Natural killer cell (primary cell): ENCODE results near the gene NRM. TPM values are rescaled to one million over a fixed set of nuclear protein-coding genes. Genes with fewer than 3 reads are reported as not detected.

ENCODE experiments used
- ATAC-seq, 3 donors: fragments of 150-1000 bp in 2 of 3; fragments of 200-7000 bp in 1 of 3; cut with Tn5 transposase; 1 replicate in 1 of 3; 2 replicates in 2 of 3; pipeline ENCODE4 v1.10.0; 2021; ENCODE audit warnings: mild to moderate bottlenecking in 2 of 3, moderate library complexity in 2 of 3
- DNase-seq, 2 donors: peaks; one replicate each; pipeline versions ENCODE4 v3.0.0 to v3.0.0-alpha.2; 2013 to 2021; ENCODE audit warnings: mixed read lengths in 1 of 2
- H3K27ac ChIP-seq: one replicate; pipeline ENCODE4 v1.5.1; 2013; ENCODE audit warnings: mild to moderate bottlenecking, low read length
- H3K27me3 ChIP-seq: one replicate; pipeline ENCODE4 v1.6.1; 2013; ENCODE audit warnings: low read length; ENCODE audit not compliant: control insufficient read depth, insufficient read depth
- H3K36me3 ChIP-seq: one replicate; pipeline ENCODE4 v1.6.1; 2013; ENCODE audit warnings: low read length; ENCODE audit not compliant: control insufficient read depth, insufficient read depth
- H3K4me1 ChIP-seq: one replicate; pipeline ENCODE4 v1.6.1; 2013; ENCODE audit warnings: low read length; ENCODE audit not compliant: control insufficient read depth, insufficient read depth
- H3K4me3 ChIP-seq: one replicate; pipeline ENCODE4 v1.5.1; 2013; ENCODE audit warnings: low read length
- H3K9me3 ChIP-seq: one replicate; pipeline ENCODE4 v1.6.1; 2013; ENCODE audit warnings: low read length; ENCODE audit not compliant: control insufficient read depth, insufficient read depth
- H3K27ac Mint-ChIP-seq, 2 donors: one replicate each; pipeline ENCODE4 v1.8.0; 2022; ENCODE audit warnings: mild to moderate bottlenecking in 2 of 2, mixed read lengths in 2 of 2, moderate library complexity in 1 of 2
- H3K27me3 Mint-ChIP-seq, 2 donors: one replicate each; pipeline ENCODE4 v1.8.0; 2022; ENCODE audit warnings: low read depth in 2 of 2, mixed read lengths in 2 of 2
- H3K36me3 Mint-ChIP-seq: one replicate; pipeline ENCODE4 v1.8.0; 2022; ENCODE audit warnings: mixed read lengths
- H3K4me1 Mint-ChIP-seq, 2 donors: one replicate each; pipeline ENCODE4 v1.8.0; 2022; ENCODE audit warnings: mixed read lengths in 2 of 2
- H3K4me3 Mint-ChIP-seq: one replicate; pipeline ENCODE4 v1.8.0; 2022; ENCODE audit warnings: mild to moderate bottlenecking, moderate library complexity, mixed read lengths
- H3K9me3 Mint-ChIP-seq, 2 donors: one replicate each; pipeline ENCODE4 v1.8.0; 2022; ENCODE audit warnings: mixed read lengths in 2 of 2
- WGBS: methylation state at CpG from one replicate; pipeline ENCODE4 v1.1.7; 2013; ENCODE audit warnings: missing lambda C conversion rate; ENCODE audit not compliant: insufficient coverage; 5-methylcytosine and 5-hydroxymethylcytosine counted together
- intact Hi-C: fragments of 100-400 bp; cut with micrococcal nuclease; formaldehyde crosslinking; loops from one replicate; pipeline ENCODE4 v1.14.2; 2022
- total RNA-seq, 4 donors: library from RNA; stranded (reverse); fragments of 120-200 nt in 1 of 4; gene quantifications; one replicate each; pipeline versions ENCODE4 v1.2.3 to v1.2.4, GENCODE V29; 2013 to 2022
- TF ChIP-seq, protein P1 (sequence below): fragments of 200-600 bp; IDR thresholded peaks from one replicate; pipeline ENCODE4 v1.8.0; 2022; ENCODE audit warnings: antibody characterized with exemption

The NRM gene
- total RNA-seq, 3 donors from 2014 or later (not counting 1 experiment from before 2014, with no cell fraction given), result 7.4 to 8.9 (median 8.7) TPM

DNA sequence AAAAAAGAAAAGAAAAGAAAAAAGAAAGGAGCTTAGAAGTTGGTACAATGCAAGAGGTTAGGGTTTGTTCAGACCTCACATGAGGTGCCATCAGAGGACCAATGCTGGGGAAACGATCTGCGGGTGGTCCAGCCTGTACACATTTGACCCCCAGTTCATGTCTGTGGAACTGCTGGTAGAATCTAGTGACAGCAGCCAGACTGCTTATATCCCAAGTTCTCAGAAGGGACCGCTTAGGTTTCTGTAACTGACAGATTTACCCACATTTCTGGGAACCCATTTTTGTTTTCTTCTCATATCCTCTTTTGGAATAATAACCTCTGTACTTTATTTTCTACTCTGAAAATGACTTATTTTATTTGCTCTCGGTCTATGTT lies 9.0 kb downstream of the NRM start:
- Mint-ChIP-seq H3K9me3 (no peaks in the 10 kb centered on the region), H3K36me3 (peaks cover 14% of the 10 kb centered on the region), H3K27ac (peak overlapping the region; percentile 91 to 98), H3K4me3 (peak overlapping the region; percentile 96), H3K27me3 (no peaks in the 10 kb centered on the region), H3K4me1 (peaks cover 52 to 79% of the 10 kb centered on the region in 2 donors)
- no peaks in the 10 kb centered on the region for H3K9me3 ChIP-seq
- peak overlapping the region; percentile 96 for H3K4me3 ChIP-seq
- no peaks in the 10 kb centered on the region for H3K27me3 ChIP-seq
- ATAC-seq (no peak), DNase-seq (peak in 1 of 2 donors; percentile 37)
- intact Hi-C loops, result loop anchor here (1.0 to 5.0 kb wide), 2 partner anchors 36 to 196 kb away; partner anchors contain the start of gene MDC1
- WGBS, result 8% methylated on average over 3 of the region's 4 CpGs
- peaks cover 34% of the 10 kb centered on the region for H3K36me3 ChIP-seq
- peaks cover 61% of the 10 kb centered on the region for H3K4me1 ChIP-seq
- TF ChIP-seq, protein P1, sequence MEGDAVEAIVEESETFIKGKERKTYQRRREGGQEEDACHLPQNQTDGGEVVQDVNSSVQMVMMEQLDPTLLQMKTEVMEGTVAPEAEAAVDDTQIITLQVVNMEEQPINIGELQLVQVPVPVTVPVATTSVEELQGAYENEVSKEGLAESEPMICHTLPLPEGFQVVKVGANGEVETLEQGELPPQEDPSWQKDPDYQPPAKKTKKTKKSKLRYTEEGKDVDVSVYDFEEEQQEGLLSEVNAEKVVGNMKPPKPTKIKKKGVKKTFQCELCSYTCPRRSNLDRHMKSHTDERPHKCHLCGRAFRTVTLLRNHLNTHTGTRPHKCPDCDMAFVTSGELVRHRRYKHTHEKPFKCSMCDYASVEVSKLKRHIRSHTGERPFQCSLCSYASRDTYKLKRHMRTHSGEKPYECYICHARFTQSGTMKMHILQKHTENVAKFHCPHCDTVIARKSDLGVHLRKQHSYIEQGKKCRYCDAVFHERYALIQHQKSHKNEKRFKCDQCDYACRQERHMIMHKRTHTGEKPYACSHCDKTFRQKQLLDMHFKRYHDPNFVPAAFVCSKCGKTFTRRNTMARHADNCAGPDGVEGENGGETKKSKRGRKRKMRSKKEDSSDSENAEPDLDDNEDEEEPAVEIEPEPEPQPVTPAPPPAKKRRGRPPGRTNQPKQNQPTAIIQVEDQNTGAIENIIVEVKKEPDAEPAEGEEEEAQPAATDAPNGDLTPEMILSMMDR, result no peak
- peak overlapping the region; percentile 84 for H3K27ac ChIP-seq

DNA sequence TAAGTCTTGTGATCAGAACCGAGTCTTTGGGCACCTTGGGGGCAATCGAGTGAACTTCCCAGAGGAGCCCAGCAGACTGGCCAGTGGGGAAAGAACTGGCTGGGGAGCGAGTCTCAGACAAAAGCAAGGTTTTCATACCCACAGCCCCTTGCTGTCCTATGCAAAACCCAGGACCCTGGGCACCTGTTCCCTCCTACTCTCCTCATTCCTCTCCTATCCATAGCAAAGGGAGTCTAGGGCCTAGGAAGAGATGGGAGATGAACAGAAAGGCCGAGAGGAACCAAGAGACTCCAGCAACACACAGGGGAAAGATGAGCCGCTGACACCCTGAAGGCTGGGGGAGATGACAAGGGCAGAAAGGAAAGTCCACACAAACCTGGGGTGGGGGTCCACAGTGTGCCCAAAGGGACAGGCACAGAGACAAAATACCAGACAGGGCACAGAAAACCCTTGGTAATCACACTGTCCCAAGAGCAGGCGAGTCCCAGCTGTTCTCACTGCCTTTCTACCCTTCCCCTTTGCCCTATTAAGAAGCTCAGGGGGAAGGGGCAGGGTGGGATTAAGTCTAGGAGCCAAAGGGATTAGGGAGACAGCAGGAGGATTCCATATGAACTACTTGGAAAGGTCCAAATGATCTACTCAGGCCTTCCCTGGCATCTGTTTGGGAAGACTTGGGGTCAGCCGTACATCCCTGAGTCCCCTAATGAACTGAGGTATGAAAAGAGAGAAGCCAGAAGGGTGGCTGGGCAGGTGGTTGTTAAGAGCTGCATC lies 10.8 kb downstream of the NRM start:
- Mint-ChIP-seq H3K9me3 (no peaks in the 10 kb centered on the region), H3K4me3 (peak overlapping the region; percentile 96), H3K36me3 (peaks cover 19% of the 10 kb centered on the region), H3K27ac (peak overlapping the region; percentile 91 to 98), H3K4me1 (peaks cover 48 to 71% of the 10 kb centered on the region in 2 donors), H3K27me3 (no peaks in the 10 kb centered on the region)
- Histone ChIP-seq H3K27ac (peak overlapping the region; percentile 59), H3K4me3 (peak overlapping the region; percentile 1), H3K9me3 (no peaks in the 10 kb centered on the region), H3K27me3 (no peaks in the 10 kb centered on the region), H3K4me1 (peaks cover 47% of the 10 kb centered on the region), H3K36me3 (peaks cover 45% of the 10 kb centered on the region)
- intact Hi-C loops, result loop anchor here (1.0 to 5.0 kb wide), 2 partner anchors 42 to 197 kb away; no protein-coding TSS in a partner anchor
- DNase-seq, result peak in 1 of 2 donors; percentile 27
- TF ChIP-seq, protein P1, result no peak
- ATAC-seq, result no peak
- WGBS, result 43% methylated on average over 6 of the region's 7 CpGs

DNA sequence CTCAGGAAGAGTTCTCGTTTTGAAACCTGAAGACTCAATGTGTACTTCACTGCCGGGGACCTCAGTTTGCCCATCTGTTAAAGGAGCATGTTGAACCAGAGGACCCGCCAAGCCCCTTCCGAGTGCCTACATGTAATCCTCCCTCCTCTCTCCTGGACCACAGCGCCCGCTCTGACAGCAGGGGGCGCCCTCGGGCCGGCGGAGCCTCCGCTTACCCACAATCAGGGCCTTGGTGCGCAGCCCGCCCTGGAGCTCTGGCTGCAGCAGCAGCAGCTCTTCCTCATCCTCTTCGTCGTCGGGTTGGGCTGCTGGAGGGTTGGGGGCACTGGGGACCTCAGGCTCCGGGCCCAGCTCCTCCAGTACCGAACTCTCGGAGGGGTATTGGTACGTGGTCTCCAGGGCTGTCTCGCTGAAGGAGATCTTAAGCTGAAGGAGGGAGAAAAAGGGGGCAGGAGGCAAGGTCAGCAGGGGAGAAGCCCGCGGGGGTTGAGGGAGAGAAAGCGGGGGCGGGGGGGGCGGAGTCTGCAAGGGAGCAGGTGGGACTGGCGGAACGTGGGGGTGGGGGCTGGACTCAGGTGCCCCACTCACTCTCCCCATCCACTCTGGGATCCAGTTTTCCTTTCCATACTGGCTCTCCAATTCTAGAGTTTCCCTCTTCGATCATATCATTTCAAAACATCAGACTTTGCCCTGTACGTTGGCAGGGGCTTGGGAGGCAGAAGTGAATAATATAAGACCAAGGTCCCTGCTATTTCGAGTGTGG lies 11.6 kb downstream of the NRM start:
- H3K36me3 ChIP-seq, result peaks cover 45% of the 10 kb centered on the region
- DNase-seq, result peak; percentile 94 to 95
- H3K9me3 Mint-ChIP-seq, result no peaks in the 10 kb centered on the region
- H3K4me1 Mint-ChIP-seq, result peaks cover 45 to 65% of the 10 kb centered on the region in 2 donors
- H3K4me3 Mint-ChIP-seq, result peak overlapping the region; percentile 79
- TF ChIP-seq, protein P1, result peak; percentile 95
- peak overlapping the region; percentile 91 to 98 for H3K27ac Mint-ChIP-seq
- no peaks in the 10 kb centered on the region for H3K9me3 ChIP-seq
- H3K27ac ChIP-seq, result peak overlapping the region; percentile 59
- H3K36me3 Mint-ChIP-seq, result peaks cover 15% of the 10 kb centered on the region
- peak overlapping the region; percentile 15 for H3K4me3 ChIP-seq
- peaks cover 47% of the 10 kb centered on the region for H3K4me1 ChIP-seq
- WGBS, result 6% methylated on average over 25 of the region's 31 CpGs
- H3K27me3 ChIP-seq, result no peaks in the 10 kb centered on the region
- H3K27me3 Mint-ChIP-seq, result no peaks in the 10 kb centered on the region
- ATAC-seq, result peak; percentile 35 to 69 (median 48)
- intact Hi-C loops, result loop anchor here (1.0 kb wide), 1 partner anchor 43 kb away; no protein-coding TSS in a partner anchor
